DND-41 (cell line): Measurements from ENCODE around the gene ME3.

Experiments used
- ATAC-seq: fragments of 200-7000 bp; cut with Tn5 transposase; 3 replicates; pipeline ENCODE4 v1.9.1; 2021; ENCODE audit warnings: low read depth; ENCODE audit not compliant: insufficient read depth
- DNase-seq: peaks from one replicate; pipeline ENCODE4 v3.0.0-alpha.2; 2020
- H2AFZ ChIP-seq: 2 replicates; pipeline ENCODE4 v1.6.0; 2012; ENCODE audit warnings: low read depth, low read length
- H3K27ac ChIP-seq: 2 replicates; pipeline ENCODE4 v1.5.1; 2012; ENCODE audit warnings: low read length, inconsistent platforms
- H3K27me3 ChIP-seq: fragments of 200-600 bp; sonication (generic); 2 replicates; pipeline ENCODE4 v1.6.0; 2012; ENCODE audit warnings: low read length, mild to moderate bottlenecking, inconsistent platforms; ENCODE audit not compliant: insufficient read depth, poor library complexity
- H3K36me3 ChIP-seq: 2 replicates; pipeline ENCODE4 v1.5.1; 2012; ENCODE audit warnings: low read length, inconsistent platforms; ENCODE audit not compliant: insufficient read depth
- H3K4me1 ChIP-seq: 2 replicates; pipeline ENCODE4 v1.5.1; 2012; ENCODE audit warnings: mild to moderate bottlenecking, low read length; ENCODE audit not compliant: insufficient read depth
- H3K4me2 ChIP-seq: 2 replicates; pipeline ENCODE4 v1.6.0; 2012; ENCODE audit warnings: mild to moderate bottlenecking, moderate library complexity, low read length, inconsistent platforms; ENCODE audit not compliant: insufficient read depth
- H3K4me3 ChIP-seq, 2 experiments: fragments of 200-600 bp in 1 of 2; shearing (Covaris generic) in 1 of 2; 2 replicates each; pipeline ENCODE4 v1.5.1; 2012 to 2016; ENCODE audit warnings: inconsistent platforms in 2 of 2, low read length in 2 of 2, mild to moderate bottlenecking in 2 of 2, low read depth in 1 of 2, moderate library complexity in 1 of 2
- H3K79me2 ChIP-seq: 2 replicates; pipeline ENCODE4 v1.6.0; 2012; ENCODE audit warnings: low read length, inconsistent platforms; ENCODE audit not compliant: insufficient read depth
- H3K9ac ChIP-seq: 2 replicates; pipeline ENCODE4 v1.6.0; 2012; ENCODE audit warnings: low read depth, mild to moderate bottlenecking, inconsistent platforms, low read length, moderate library complexity
- H3K9me3 ChIP-seq: 2 replicates; pipeline ENCODE4 v1.5.1; 2012; ENCODE audit warnings: low read length, moderate library complexity, mild to moderate bottlenecking, inconsistent platforms; ENCODE audit not compliant: insufficient read depth, severe bottlenecking
- H4K20me1 ChIP-seq: 2 replicates; pipeline ENCODE4 v1.6.0; 2012; ENCODE audit warnings: low read length; ENCODE audit not compliant: insufficient read depth
- EZH2 ChIP-seq: IDR thresholded peaks from 3 replicates; pipeline ENCODE4 v1.6.1; 2012; ENCODE audit warnings: borderline replicate concordance, low read depth, mild to moderate bottlenecking, moderate library complexity, low read length, inconsistent platforms; ENCODE audit not compliant: severe bottlenecking
- TF ChIP-seq, protein P1 (sequence below): IDR thresholded peaks from 2 replicates; pipeline ENCODE4 v1.5.1; 2012; ENCODE audit warnings: borderline replicate concordance, low read length, moderate library complexity, mild to moderate bottlenecking; ENCODE audit not compliant: poor library complexity, severe bottlenecking; ENCODE audit errors: extremely low read depth

Gene ME3

DNA sequence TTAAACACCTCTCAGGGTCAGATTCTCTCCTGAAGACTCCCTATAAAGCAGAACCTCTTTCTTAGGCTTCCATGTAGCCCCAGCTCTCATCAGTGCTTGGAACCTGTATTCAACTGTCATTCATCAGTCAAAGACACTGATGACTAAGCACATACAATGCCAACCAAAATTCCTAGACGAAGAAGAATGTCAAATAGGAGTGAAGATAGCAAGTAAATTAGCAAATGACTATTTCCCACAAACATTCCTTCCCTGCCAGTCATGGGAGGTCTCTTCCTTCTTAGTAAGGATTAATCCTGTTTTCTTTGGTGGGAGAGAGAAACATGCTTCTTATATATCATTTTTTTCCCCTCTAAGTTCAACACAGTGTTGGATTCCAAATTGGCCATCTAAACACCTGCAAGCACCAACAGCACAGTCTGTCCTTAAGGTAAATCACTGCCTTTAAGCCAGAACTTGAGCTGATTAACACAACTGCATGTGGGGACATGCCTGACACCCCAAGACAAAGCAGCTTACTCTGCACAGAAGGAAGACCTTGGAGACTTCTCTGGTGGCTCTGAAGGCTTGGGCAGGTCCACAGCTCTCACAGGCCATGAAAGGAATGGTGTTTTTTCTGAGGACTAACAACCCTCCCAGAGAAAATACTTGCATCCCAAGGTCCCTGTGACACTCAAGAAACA, 47.5 kb upstream of the ME3 start:
- H3K36me3 ChIP-seq: no peaks in the 10 kb centered on the region
- ATAC-seq: no peak
- no peak for TF ChIP-seq EZH2
- TF ChIP-seq, protein P1, sequence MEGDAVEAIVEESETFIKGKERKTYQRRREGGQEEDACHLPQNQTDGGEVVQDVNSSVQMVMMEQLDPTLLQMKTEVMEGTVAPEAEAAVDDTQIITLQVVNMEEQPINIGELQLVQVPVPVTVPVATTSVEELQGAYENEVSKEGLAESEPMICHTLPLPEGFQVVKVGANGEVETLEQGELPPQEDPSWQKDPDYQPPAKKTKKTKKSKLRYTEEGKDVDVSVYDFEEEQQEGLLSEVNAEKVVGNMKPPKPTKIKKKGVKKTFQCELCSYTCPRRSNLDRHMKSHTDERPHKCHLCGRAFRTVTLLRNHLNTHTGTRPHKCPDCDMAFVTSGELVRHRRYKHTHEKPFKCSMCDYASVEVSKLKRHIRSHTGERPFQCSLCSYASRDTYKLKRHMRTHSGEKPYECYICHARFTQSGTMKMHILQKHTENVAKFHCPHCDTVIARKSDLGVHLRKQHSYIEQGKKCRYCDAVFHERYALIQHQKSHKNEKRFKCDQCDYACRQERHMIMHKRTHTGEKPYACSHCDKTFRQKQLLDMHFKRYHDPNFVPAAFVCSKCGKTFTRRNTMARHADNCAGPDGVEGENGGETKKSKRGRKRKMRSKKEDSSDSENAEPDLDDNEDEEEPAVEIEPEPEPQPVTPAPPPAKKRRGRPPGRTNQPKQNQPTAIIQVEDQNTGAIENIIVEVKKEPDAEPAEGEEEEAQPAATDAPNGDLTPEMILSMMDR: no peak
- H3K9ac ChIP-seq: no peak overlapping the region
- no peaks in the 10 kb centered on the region for H3K79me2 ChIP-seq
- H3K27me3 ChIP-seq: no peaks in the 10 kb centered on the region
- DNase-seq: no peak
- no peak overlapping the region for H3K4me3 ChIP-seq
- no peak overlapping the region for H2AFZ ChIP-seq
- H3K4me2 ChIP-seq: no peak overlapping the region
- no peaks in the 10 kb centered on the region for H3K9me3 ChIP-seq
- no peaks in the 10 kb centered on the region for H3K4me1 ChIP-seq
- no peaks in the 10 kb centered on the region for H4K20me1 ChIP-seq
- H3K27ac ChIP-seq: no peak overlapping the region

DNA sequence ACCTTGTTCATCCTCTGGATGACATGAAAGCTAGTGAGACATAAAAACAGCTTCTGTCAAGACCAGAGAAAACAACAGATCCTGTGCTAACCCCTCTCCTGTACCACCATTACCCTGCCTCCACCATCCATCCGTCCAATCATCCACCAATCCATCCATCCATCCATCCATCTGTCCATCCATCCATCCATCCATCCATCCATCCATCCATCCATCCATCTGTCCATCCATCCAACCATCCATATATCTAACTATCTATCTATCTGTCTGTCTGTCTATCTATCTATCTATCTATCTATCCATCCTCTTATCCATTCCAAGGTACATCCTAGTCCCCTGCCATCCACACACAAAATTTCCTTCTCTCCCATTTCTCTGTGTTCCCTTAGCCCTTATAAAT, 46.6 kb upstream of the ME3 start:
- Histone ChIP-seq H3K4me2 (no peak overlapping the region), H2AFZ (no peak overlapping the region), H3K79me2 (no peaks in the 10 kb centered on the region), H3K27me3 (no peaks in the 10 kb centered on the region), H3K27ac (no peak overlapping the region), H4K20me1 (no peaks in the 10 kb centered on the region), H3K9ac (no peak overlapping the region), H3K9me3 (no peaks in the 10 kb centered on the region), H3K4me3 (no peak overlapping the region), H3K4me1 (no peaks in the 10 kb centered on the region), H3K36me3 (no peaks in the 10 kb centered on the region)
- ATAC-seq (no peak), DNase-seq (no peak)
- TF ChIP-seq EZH2: no peak
- TF ChIP-seq, protein P1: no peak

DNA sequence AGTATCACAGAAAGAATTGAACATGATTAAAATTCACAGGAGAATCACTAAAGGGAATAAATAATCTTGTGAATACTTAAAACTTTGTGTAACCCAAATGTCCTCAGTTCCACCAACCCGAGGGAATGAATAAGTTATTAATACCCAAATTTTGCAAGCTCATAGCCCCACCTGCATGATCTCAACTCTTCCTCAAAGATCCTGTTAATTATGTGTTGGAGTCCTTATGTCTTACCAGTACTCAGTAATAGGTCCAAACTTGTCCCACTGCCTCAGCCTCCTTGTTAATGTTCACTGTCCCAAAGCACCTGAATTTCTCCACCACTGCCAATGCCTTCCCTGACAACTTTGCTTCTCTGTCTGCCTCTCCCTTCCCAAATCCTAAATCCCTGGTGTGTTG, 46.1 kb upstream of the ME3 start:
- Histone ChIP-seq H3K4me3 (no peak overlapping the region), H4K20me1 (no peaks in the 10 kb centered on the region), H3K4me2 (no peak overlapping the region), H3K36me3 (no peaks in the 10 kb centered on the region), H2AFZ (no peak overlapping the region), H3K9ac (no peak overlapping the region), H3K27me3 (no peaks in the 10 kb centered on the region), H3K27ac (no peak overlapping the region), H3K79me2 (no peaks in the 10 kb centered on the region), H3K9me3 (no peaks in the 10 kb centered on the region), H3K4me1 (no peaks in the 10 kb centered on the region)
- ATAC-seq: no peak
- TF ChIP-seq, protein P1: no peak
- TF ChIP-seq EZH2: no peak
- no peak for DNase-seq
